Prostate gland (tissue), 2 donors: ENCODE data around the gene GDPD5. TPM values are rescaled to one million over a fixed set of nuclear protein-coding genes. Genes with fewer than 3 reads are reported as not detected.

ENCODE experiments used
- DNase-seq: peaks from one replicate; pipeline ENCODE4 v3.0.0-alpha.2; 2019; ENCODE audit warnings: low spot score
- H3K27ac ChIP-seq, 2 donors: fragments of 200-600 bp; sonication (generic); 2 replicates each; pipeline ENCODE4 v1.5.1; 2017 to 2019
- H3K27me3 ChIP-seq: fragments of 200-600 bp; sonication (generic); replicated peaks from 2 replicates; pipeline ENCODE4 v1.5.1; 2019; ENCODE audit not compliant: insufficient read depth
- H3K36me3 ChIP-seq, 2 donors: fragments of 200-600 bp; sonication (generic); 1 replicate in 1 of 2; 2 replicates in 1 of 2; pipeline versions ENCODE4 v1.5.1 to v1.8.1; 2017 to 2019
- H3K4me1 ChIP-seq: fragments of 200-600 bp; sonication (generic); replicated peaks from 2 replicates; pipeline ENCODE4 v1.5.1; 2019
- H3K4me3 ChIP-seq, 2 donors: fragments of 200-600 bp; sonication (generic); 2 replicates each; pipeline ENCODE4 v1.5.1; 2017 to 2019
- H3K9me3 ChIP-seq: fragments of 200-600 bp; sonication (generic); 2 replicates; pipeline ENCODE4 v1.5.1; 2017
- CTCF ChIP-seq, 4 experiments: fragments of 200-600 bp in 2 of 4; fragments of 450-650 bp in 2 of 4; sonication (generic) in 2 of 4; IDR thresholded peaks; 1 replicate in 3 of 4; 2 replicates in 1 of 4; pipeline ENCODE4 v1.5.1; 2016 to 2019; ENCODE audit warnings: antibody characterized with exemption in 4 of 4, mild to moderate bottlenecking in 2 of 4, moderate library complexity in 2 of 4
- POLR2A ChIP-seq: fragments of 450-650 bp; IDR thresholded peaks from one replicate; pipeline ENCODE4 v1.6.1; 2016; ENCODE audit warnings: antibody characterized with exemption, mild to moderate bottlenecking
- POLR2AphosphoS5 ChIP-seq: sonication (generic); formaldehyde crosslinking; IDR thresholded peaks from one replicate; pipeline ENCODE4 v1.6.1; 2017; ENCODE audit warnings: antibody characterized with exemption
- WGBS: methylation state at CpG from one replicate; pipeline ENCODE4 v1.1.5; 2018; 5-methylcytosine and 5-hydroxymethylcytosine counted together
- intact Hi-C: fragments of 100-400 bp; cut with DNase I; formaldehyde crosslinking; loops from one replicate; pipeline ENCODE4 v1.14.2; 2022
- total RNA-seq, 2 donors: library from RNA; depleted of rRNA; stranded (reverse); fragments of >200 nt; gene quantifications; one replicate each; pipeline ENCODE4 v1.1.0, GENCODE V29; 2016

Gene GDPD5
- total RNA-seq, 2 donors from 2014 or later, result 1.7 to 14.6 TPM

GRCh38 chr11:75436806-75437205, 88.9 kb downstream of the GDPD5 start:
- Histone ChIP-seq H3K27me3 (peaks cover 6% of the 10 kb centered on the region), H3K36me3 (no peaks in the 10 kb centered on the region), H3K9me3 (no peaks in the 10 kb centered on the region), H3K4me1 (no peaks in the 10 kb centered on the region), H3K27ac (no peak overlapping the region), H3K4me3 (no peak overlapping the region)
- TF ChIP-seq POLR2AphosphoS5 (no peak), POLR2A (no peak), CTCF (IDR thresholded peaks at IDR 0.05) (no peak)
- WGBS, result 95% methylated on average over 9 of the region's 9 CpGs
- intact Hi-C loops, result no loop called here
- DNase-seq, result no peak

- WGBS, result 94% methylated on average over 9 of the region's 9 CpGs
- no peak for TF ChIP-seq POLR2A
- TF ChIP-seq POLR2AphosphoS5, result no peak
- no peak for TF ChIP-seq CTCF (IDR thresholded peaks at IDR 0.05)
- Histone ChIP-seq H3K9me3 (no peaks in the 10 kb centered on the region), H3K36me3 (no peaks in the 10 kb centered on the region), H3K4me3 (no peak overlapping the region), H3K27ac (no peak overlapping the region), H3K27me3 (peaks cover 6% of the 10 kb centered on the region), H3K4me1 (peaks cover under 1% of the 10 kb centered on the region)
- intact Hi-C loops, result no loop called here
- DNase-seq, result no peak
Observed at GRCh38 chr11:75435571-75435925, 90.2 kb downstream of the GDPD5 start.

GRCh38 chr11:75434886-75435570, 90.7 kb downstream of the GDPD5 start:
- Histone ChIP-seq H3K4me1 (peaks cover 4% of the 10 kb centered on the region), H3K4me3 (no peak overlapping the region), H3K9me3 (no peaks in the 10 kb centered on the region), H3K36me3 (no peaks in the 10 kb centered on the region), H3K27me3 (peaks cover 6% of the 10 kb centered on the region), H3K27ac (no peak overlapping the region)
- no peak for DNase-seq
- TF ChIP-seq POLR2A (no peak), CTCF (IDR thresholded peaks at IDR 0.05) (no peak), POLR2AphosphoS5 (no peak)
- WGBS, result 95% methylated on average over 11 of the region's 12 CpGs
- intact Hi-C loops, result no loop called here

- peaks cover 4% of the 10 kb centered on the region for H3K4me1 ChIP-seq
- WGBS, result 78% methylated on average over 4 of the region's 4 CpGs
- H3K36me3 ChIP-seq, result no peaks in the 10 kb centered on the region
Observed at GRCh38 chr11:75434051-75434450, 91.7 kb downstream of the GDPD5 start.

GRCh38 chr11:75433443-75433842, 92.3 kb downstream of the GDPD5 start:
- intact Hi-C loops, result no loop called here
- H3K27me3 ChIP-seq, result peaks cover 6% of the 10 kb centered on the region
- no peak for TF ChIP-seq POLR2A
- no peak for TF ChIP-seq CTCF (IDR thresholded peaks at IDR 0.05)
- TF ChIP-seq POLR2AphosphoS5, result no peak
- H3K36me3 ChIP-seq, result no peaks in the 10 kb centered on the region
- H3K27ac ChIP-seq, result no peak overlapping the region
- 83% methylated on average over 5 of the region's 6 CpGs for WGBS
- H3K9me3 ChIP-seq, result no peaks in the 10 kb centered on the region
- no peak overlapping the region for H3K4me3 ChIP-seq
- peaks cover 4% of the 10 kb centered on the region for H3K4me1 ChIP-seq
- no peak for DNase-seq

More at GRCh38 chr11:75434051-75434450, 91.7 kb downstream of the GDPD5 start:
- Histone ChIP-seq H3K9me3 (no peaks in the 10 kb centered on the region), H3K27ac (no peak overlapping the region), H3K27me3 (peaks cover 6% of the 10 kb centered on the region), H3K4me3 (no peak overlapping the region)
- no peak for TF ChIP-seq POLR2AphosphoS5
- DNase-seq, result no peak
- intact Hi-C loops, result no loop called here
